Stimulated activated CD4-positive, alpha-beta T cell treated with anti-CD3 and anti-CD28 coated beads, Interleukin-2, amount 100 ng/mL, for 4 hours (primary cell): ENCODE results near the gene ZDHHC16.
"Not testable (repeated sequence)": the region's sequence is repeated elsewhere in the genome, so short reads cannot be mapped to it uniquely, and the experiment has no call there.

Experiments
- DNase-seq: peaks from one replicate; pipeline ENCODE4 v3.0.0-alpha.2; 2020; ENCODE audit warnings: low read depth

Gene ZDHHC16

GRCh38 chr10:97434557-97434956 lies 11.4 kb upstream of the ZDHHC16 start:
- DNase-seq, result no peak

- no peak for DNase-seq
Measured at GRCh38 chr10:97435211-97435610, 10.8 kb upstream of the ZDHHC16 start.

DNA sequence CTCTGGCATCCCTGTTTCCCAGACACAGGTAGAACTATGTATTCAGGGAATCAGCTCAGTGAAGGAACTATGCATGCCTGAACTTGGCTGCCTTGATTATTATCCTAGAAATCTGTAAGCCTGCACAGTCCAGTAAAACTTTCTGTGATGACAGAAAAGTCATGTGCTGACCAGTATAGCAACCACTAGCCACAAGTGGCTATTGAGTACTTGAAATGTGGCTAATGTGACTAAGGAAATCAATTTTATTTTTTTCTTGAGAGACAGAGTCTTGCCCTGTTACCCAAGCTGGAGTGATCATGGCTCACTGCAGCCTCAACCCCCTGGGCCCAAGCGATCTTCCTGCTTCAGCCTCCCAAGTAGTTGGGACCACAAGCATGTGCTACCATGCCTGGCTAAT lies 3.7 kb upstream of the ZDHHC16 start:
- DNase-seq, result no peak

DNA sequence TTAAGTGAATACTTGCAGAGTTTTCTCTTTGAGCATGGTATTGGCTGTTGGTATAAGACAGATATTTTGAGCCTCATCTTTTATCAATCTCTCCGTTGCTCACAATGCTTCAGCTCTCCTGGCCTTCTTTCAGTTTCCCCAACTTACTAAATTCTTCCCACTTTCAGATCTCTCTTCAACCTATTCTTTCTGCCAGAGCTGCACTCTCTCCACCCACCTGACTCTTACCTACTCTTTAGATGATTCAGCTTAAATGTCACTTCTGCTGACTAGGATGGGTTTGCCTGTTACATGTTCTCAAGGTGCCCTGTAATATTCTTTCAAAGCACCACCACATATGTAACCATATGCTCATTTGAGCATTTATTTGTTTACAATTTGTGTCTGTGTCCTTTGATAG lies 1.8 kb upstream of the ZDHHC16 start:
- no peak for DNase-seq

DNA sequence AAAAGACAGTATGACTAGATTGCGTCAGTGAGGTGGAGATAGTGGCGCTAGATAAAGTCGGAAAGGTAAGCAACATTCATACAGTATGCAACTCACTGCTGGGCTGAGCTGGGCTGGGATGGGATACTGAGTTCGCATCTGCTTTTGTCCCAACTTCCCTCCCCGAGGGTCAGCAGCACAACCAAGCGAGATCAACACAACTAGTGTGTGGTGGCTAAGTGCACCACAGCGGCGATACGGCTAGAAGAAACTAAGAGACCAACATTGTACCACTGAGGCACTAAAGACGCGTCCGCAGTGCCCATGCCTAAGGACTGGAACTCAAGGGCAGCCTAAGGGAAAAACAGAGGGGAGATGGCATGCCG lies 636 bp upstream of the ZDHHC16 start:
- DNase-seq, result no peak

GRCh38 chr10:97450828-97451227 lies 4.9 kb downstream of the ZDHHC16 start:
- DNase-seq, result no peak

GRCh38 chr10:97451605-97452004 lies 5.6 kb downstream of the ZDHHC16 start:
- no peak for DNase-seq

GRCh38 chr10:97452352-97452751 lies 6.4 kb downstream of the ZDHHC16 start:
- no peak for DNase-seq

DNA sequence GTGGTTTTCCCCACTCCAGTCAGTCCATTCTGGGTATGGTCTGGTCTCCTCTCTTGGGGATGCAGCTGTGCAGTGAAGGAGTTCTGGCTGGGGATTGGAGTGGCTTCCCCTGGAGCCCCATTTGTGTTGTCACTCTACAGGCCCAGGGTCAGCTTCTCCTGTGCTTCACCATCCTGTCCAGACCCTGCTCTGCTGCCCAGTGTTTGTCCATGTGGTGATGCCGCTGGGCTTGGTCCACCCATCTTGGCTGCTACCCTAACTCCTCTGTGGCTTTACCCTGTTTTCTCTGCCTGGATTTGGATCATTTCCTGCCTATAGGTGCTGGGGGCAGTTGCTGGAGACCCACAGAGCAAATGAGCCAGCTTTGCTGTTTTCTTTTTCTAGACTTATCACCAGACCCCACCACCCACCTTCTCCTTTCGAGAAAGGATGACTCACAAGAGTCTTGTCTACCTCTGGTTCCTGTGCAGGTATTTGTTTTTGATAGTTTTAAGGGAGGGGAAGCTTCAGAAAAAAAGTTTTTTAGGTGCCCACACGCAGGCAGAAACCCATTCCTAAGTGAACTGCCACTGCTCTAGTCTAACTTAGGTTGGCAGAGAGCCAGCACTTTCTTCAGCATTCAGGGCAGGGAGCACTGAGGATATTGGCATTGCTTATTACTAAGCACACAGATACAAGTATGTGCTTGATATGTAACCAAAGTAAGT lies 8.5 kb downstream of the ZDHHC16 start:
- DNase-seq, result peak; percentile 55

DNA sequence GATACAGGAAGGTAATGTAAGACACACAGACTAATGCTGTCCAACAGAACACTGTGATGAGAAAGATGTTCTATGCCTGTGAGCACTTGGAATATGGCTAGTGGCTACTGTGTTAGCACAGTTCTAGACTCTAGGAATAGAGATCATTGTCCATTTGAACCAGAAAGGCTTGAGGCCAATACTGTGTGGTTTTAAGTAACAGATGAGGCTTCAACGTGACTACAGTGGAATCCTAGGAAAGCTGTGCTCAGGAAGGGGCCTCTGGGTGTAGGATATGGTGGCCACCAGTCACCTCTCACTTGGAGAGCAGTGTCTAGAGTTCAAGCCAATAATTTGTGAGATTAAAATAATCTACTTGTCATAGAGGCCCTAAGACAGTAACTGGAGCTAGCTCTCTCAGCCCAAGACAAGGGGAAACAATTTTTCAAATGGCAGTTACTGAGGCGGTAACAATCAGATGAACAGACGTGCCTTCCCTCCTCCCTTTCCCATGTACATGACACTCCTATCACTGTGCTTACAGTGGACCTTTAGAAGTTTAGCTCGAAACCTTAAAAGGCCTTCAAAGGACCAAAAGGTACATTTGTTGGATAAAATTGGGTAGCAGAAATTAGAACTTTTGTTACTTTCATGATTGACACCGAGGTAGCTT lies 10.2 kb downstream of the ZDHHC16 start:
- no peak for DNase-seq

DNA sequence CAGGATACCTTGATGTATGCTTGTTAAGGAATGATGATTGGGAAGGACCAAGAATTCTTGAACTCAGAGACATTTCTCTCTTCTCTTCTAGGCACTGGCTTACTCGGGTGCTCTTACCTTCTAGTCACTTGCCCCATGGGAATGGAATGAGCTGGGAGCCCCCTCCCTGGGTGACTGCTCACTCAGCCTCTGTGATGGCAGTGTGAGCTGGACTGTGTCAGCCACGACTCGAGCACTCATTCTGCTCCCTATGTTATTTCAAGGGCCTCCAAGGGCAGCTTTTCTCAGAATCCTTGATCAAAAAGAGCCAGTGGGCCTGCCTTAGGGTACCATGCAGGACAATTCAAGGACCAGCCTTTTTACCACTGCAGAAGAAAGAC lies 10.7 kb downstream of the ZDHHC16 start:
- DNase-seq, result no peak

DNA sequence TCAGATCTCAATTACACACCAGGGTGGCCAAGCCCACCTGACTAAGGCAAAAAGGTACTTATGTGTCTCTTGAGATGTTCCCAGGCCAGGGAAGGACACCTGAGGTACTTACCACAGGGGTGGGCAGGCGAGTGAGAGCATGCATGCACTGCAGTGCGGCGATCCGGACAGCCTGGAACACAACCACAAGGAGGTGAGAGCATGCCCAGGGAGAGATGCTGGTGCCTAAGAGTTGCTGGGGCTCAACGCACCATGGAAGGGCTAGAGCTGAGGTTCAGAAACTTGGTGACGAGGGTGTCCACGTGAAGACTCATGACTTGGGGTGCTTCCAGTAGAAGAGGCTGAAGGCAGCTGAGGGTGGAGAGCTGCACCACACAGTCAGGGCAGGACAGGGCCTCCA lies 13.1 kb downstream of the ZDHHC16 start:
- DNase-seq, result no peak

GRCh38 chr10:97459933-97460332 lies 14.0 kb downstream of the ZDHHC16 start:
- DNase-seq, result no peak

GRCh38 chr10:97462309-97462708 lies 16.3 kb downstream of the ZDHHC16 start:
- DNase-seq, result no peak

DNA sequence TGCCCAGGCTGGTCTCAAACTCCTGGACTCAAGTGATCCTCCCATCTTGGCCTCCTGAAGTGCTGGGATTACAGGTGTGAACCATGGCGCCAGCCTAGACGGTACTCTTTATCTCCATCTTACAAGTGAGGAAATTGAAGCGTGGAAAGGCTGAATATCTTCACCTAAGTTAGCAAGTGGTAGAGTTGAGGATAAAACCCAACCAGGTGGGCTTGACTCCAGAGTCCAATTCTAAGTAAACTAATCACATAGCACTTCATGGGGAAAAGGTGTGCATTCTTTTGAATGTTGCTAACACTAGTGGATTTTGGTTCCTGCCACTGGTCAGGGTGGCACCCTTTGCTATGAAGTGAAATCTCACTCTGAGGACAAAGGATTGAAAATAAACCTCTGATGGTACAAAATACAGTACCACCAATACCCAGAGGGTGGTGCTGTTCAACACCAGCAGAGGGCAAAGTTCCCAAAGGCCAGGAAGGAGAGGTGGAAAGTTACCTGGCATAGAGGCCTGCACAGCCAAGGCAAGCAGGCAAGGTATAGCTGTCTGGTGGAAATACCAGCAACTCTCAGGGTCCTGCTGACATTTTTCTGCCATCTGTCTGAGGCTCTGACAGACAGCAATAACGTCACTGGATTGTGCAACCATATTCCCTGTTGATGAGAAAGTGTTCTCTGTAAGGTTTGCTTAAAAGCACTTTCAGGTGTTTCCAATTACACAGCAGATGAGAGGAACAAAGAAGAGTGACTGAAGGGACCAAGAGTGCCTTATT lies 17.6 kb downstream of the ZDHHC16 start:
- DNase-seq, result peak; percentile 14

DNA sequence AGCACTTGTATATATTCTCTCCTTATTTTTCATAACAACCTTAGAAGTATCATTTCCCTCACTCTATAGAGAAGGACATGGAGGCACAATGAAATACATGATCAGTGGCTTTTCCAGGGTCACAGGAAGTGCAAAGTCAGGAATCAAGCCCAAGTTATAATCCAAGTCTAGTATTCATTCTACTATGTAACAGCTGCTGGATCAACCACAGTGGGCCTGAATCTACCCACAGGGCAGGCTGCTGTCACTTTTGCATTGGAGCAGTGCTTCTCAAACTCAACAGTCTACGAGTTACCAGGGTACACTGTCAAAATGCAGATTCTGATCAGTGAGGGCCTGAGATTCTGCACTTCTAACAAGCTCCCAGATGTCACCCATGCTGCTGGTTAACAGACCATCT lies 18.3 kb downstream of the ZDHHC16 start:
- DNase-seq, result no peak

DNA sequence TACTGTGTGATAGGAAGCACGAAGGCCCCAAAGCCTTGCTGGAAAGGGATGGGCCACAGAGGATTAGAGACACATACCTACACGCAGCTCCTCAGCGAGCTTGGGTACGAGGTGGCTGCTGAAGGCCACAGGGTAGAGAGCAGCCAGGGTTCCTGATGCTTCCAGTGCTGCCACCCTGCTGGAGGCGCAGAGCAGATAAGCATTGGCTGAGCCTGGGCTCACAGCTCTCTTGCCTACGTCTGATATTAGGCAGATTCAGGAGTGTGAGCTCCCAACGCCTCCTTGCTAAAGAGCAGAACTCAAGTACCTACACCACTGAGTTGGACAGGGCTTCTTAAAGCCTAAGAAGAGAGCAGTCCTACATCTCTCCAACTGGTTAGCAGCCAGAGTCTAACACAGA lies 20.0 kb downstream of the ZDHHC16 start:
- no peak for DNase-seq

DNA sequence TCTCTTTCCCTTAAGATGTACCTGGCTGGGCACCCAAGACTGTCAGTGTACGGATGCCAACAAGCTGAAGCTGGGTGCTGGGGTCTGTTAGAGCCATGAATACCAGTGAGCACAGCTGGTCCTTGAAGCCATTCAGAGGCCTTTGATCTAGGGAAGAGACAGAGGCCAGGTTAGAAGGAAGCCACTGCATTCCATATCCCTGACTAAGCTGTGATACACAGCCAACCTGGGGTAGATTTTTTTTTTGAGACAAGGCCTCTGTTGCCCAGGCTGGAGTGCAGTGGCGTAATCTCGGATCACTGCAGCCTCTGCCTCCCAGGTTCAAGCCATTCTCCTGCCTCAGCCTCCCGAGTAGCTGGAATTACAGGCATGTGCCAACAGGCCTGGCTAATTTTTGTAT lies 20.8 kb downstream of the ZDHHC16 start:
- DNase-seq, result no peak

DNA sequence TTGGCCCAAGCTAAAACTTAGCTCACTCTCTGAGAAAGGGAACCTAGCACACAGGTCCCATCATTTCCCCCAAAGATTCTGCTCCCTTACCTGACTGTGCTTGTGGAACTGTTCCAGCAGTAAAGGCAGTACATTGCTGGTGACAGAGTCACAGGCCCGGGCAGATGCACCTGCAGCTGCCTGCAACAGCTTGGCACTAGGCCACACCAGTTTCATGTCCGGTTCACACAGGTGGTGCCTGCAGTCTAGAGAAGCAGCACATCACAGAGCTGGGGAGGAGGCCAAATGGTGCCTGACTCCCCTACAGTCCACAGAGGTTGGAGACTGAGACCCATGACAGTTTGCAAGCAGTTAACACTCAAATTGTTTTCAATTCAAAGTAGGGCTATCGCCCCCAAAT lies 22.2 kb downstream of the ZDHHC16 start:
- DNase-seq, result no peak

- not testable (repeated sequence) for DNase-seq
Measured at GRCh38 chr10:97468781-97469180, 22.8 kb downstream of the ZDHHC16 start.

- no peak for DNase-seq
Measured at GRCh38 chr10:97474918-97475317, 28.9 kb downstream of the ZDHHC16 start.

GRCh38 chr10:97475936-97476594 lies 30.1 kb downstream of the ZDHHC16 start:
- no peak for DNase-seq

GRCh38 chr10:97479410-97479809 lies 33.4 kb downstream of the ZDHHC16 start:
- DNase-seq, result not testable (repeated sequence)
